Ovary (tissue), 3 donors: Measurements from ENCODE around the gene ALCAM.

Experiments
- CTCF ChIP-seq, 3 donors: fragments of 450-650 bp in 2 of 3; fragments of 200-600 bp in 1 of 3; IDR thresholded peaks; one replicate each; pipeline versions ENCODE4 v1.5.1 to v1.8.0; 2016 to 2022; ENCODE audit warnings: antibody characterized with exemption in 3 of 3, mild to moderate bottlenecking in 1 of 3
- EP300 ChIP-seq: sonication (generic); formaldehyde crosslinking; IDR thresholded peaks from one replicate; pipeline ENCODE4 v1.6.1; 2017; ENCODE audit warnings: antibody characterized with exemption
- POLR2A ChIP-seq: fragments of 450-650 bp; IDR thresholded peaks from one replicate; pipeline ENCODE4 v1.6.1; 2017; ENCODE audit warnings: antibody characterized with exemption, mild to moderate bottlenecking, moderate library complexity
- donor health status: DM: no; HTN: no; CAD: no.

- TF ChIP-seq CTCF (IDR thresholded peaks at IDR 0.05), result no peak
- TF ChIP-seq POLR2A, result no peak
- no peak for TF ChIP-seq EP300
These were observed 243.8 kb downstream of the ALCAM start for GRCh38 chr3:105610473-105610872.
